ENCODE data around the gene FANCC.
"Not testable (repeated sequence)": the region's sequence is repeated elsewhere in the genome, so short reads cannot be mapped to it uniquely, and the experiment has no call there.

Gene FANCC

GRCh38 chr9:95329061-95329460 lies 11.6 kb upstream of the FANCC start:
- DNase-seq (ENCODE audit: low read depth in 3 of 3) = not testable (repeated sequence)

GRCh38 chr9:95327239-95327865 lies 9.8 kb upstream of the FANCC start:
- no peak for DNase-seq (ENCODE audit: low read depth in 3 of 3)

GRCh38 chr9:95325221-95325620 lies 7.7 kb upstream of the FANCC start:
- no peak for DNase-seq (ENCODE audit: low read depth in 3 of 3)

- no peak for DNase-seq (ENCODE audit: low read depth in 3 of 3)
Measured at GRCh38 chr9:95317893-95318211, 343 bp upstream of the FANCC start.

GRCh38 chr9:95316794-95317118 lies 753 bp downstream of the FANCC start:
- peak in 1 of 3 experiments; percentile 53 for DNase-seq (ENCODE audit: low read depth in 3 of 3)

GRCh38 chr9:95316274-95316673 lies 1.2 kb downstream of the FANCC start:
- DNase-seq (ENCODE audit: low read depth in 3 of 3) = no peak

GRCh38 chr9:95315108-95315746 lies 2.3 kb downstream of the FANCC start:
- DNase-seq (ENCODE audit: low read depth in 3 of 3) = no peak

- no peak for DNase-seq (ENCODE audit: low read depth in 3 of 3)
Measured at GRCh38 chr9:95313010-95313498, 4.5 kb downstream of the FANCC start.

- DNase-seq (ENCODE audit: low read depth in 3 of 3) = no peak
Measured at GRCh38 chr9:95311961-95312360, 5.5 kb downstream of the FANCC start.

GRCh38 chr9:95307538-95307937 lies 10.0 kb downstream of the FANCC start:
- DNase-seq (ENCODE audit: low read depth in 3 of 3) = no peak

GRCh38 chr9:95306819-95307218 lies 10.7 kb downstream of the FANCC start:
- no peak for DNase-seq (ENCODE audit: low read depth in 3 of 3)

- DNase-seq (ENCODE audit: low read depth in 3 of 3) = no peak
Measured at GRCh38 chr9:95305770-95306492, 11.6 kb downstream of the FANCC start.

GRCh38 chr9:95302479-95302878 lies 15.0 kb downstream of the FANCC start:
- DNase-seq (ENCODE audit: low read depth in 3 of 3) = no peak

GRCh38 chr9:95297760-95298159 lies 19.7 kb downstream of the FANCC start:
- DNase-seq (ENCODE audit: low read depth in 3 of 3) = no peak

GRCh38 chr9:95297316-95297715 lies 20.2 kb downstream of the FANCC start:
- no peak for DNase-seq (ENCODE audit: low read depth in 3 of 3)

GRCh38 chr9:95296761-95297160 lies 20.7 kb downstream of the FANCC start:
- DNase-seq (ENCODE audit: low read depth in 3 of 3) = no peak

GRCh38 chr9:95293296-95293695 lies 24.2 kb downstream of the FANCC start:
- not testable (repeated sequence) for DNase-seq (ENCODE audit: low read depth in 3 of 3)

GRCh38 chr9:95292226-95292625 lies 25.3 kb downstream of the FANCC start:
- DNase-seq (ENCODE audit: low read depth in 3 of 3) = no peak

GRCh38 chr9:95286151-95286550 lies 31.4 kb downstream of the FANCC start:
- no peak for DNase-seq (ENCODE audit: low read depth in 3 of 3)

- DNase-seq (ENCODE audit: low read depth in 3 of 3) = no peak
Measured at GRCh38 chr9:95285307-95285706, 32.2 kb downstream of the FANCC start.

- no peak for DNase-seq (ENCODE audit: low read depth in 3 of 3)
Measured at GRCh38 chr9:95284162-95285080, 33.1 kb downstream of the FANCC start.

- DNase-seq (ENCODE audit: low read depth in 3 of 3) = no peak
Measured at GRCh38 chr9:95283673-95284072, 33.8 kb downstream of the FANCC start.
